Endodermal cell (in vitro differentiated cells): ENCODE results near the gene CDK5RAP3. TPM values are rescaled to one million over a fixed set of nuclear protein-coding genes. Genes with fewer than 3 reads are reported as not detected.

Source experiments
- DNase-seq: peaks from one replicate; pipeline ENCODE4 v3.0.0-alpha.2; 2017
- H3K27ac ChIP-seq: 2 replicates; pipeline ENCODE4 v1.5.1; 2013; ENCODE audit warnings: mild to moderate bottlenecking, low read depth, low read length, moderate library complexity
- H3K27me3 ChIP-seq: 2 replicates; pipeline ENCODE4 v1.6.1; 2013; ENCODE audit warnings: mild to moderate bottlenecking, low read length, moderate library complexity; ENCODE audit not compliant: insufficient read depth, control insufficient read depth, poor library complexity, severe bottlenecking
- H3K36me3 ChIP-seq: 2 replicates; pipeline ENCODE4 v1.7.0; 2013; ENCODE audit warnings: mild to moderate bottlenecking, low read length, moderate library complexity; ENCODE audit not compliant: control insufficient read depth, insufficient read depth
- H3K4me1 ChIP-seq: one replicate; pipeline ENCODE4 v1.7.0; 2013; ENCODE audit warnings: low read length; ENCODE audit not compliant: control insufficient read depth, insufficient read depth
- H3K4me3 ChIP-seq: 2 replicates; pipeline ENCODE4 v1.5.1; 2013; ENCODE audit warnings: mild to moderate bottlenecking, low read length, moderate library complexity
- H3K9ac ChIP-seq: 2 replicates; pipeline ENCODE4 v1.6.1; 2013; ENCODE audit warnings: mild to moderate bottlenecking, low read length, moderate library complexity; ENCODE audit not compliant: poor library complexity, severe bottlenecking; ENCODE audit errors: extremely low read depth
- H3K9me3 ChIP-seq: 2 replicates; pipeline ENCODE4 v1.6.1; 2013; ENCODE audit warnings: mild to moderate bottlenecking, low read length, moderate library complexity; ENCODE audit not compliant: control insufficient read depth
- H3K27ac Mint-ChIP-seq: 2 replicates; pipeline ENCODE4 v1.8.0; 2020; ENCODE audit warnings: mixed read lengths
- H3K27me3 Mint-ChIP-seq: 2 replicates; pipeline ENCODE4 v1.8.0; 2021; ENCODE audit warnings: mild to moderate bottlenecking, mixed read lengths; ENCODE audit not compliant: insufficient read depth
- H3K36me3 Mint-ChIP-seq: 2 replicates; pipeline ENCODE4 v1.8.0; 2020; ENCODE audit warnings: low read depth, mixed read lengths
- H3K4me1 Mint-ChIP-seq: 2 replicates; pipeline ENCODE4 v1.8.0; 2020; ENCODE audit warnings: mixed read lengths
- H3K4me3 Mint-ChIP-seq: 2 replicates; pipeline ENCODE4 v1.8.0; 2020; ENCODE audit warnings: mild to moderate bottlenecking, moderate library complexity, mixed read lengths
- H3K9me3 Mint-ChIP-seq: 2 replicates; pipeline ENCODE4 v1.8.0; 2020; ENCODE audit warnings: mild to moderate bottlenecking, mixed read lengths
- CTCF ChIP-seq: fragments of 200-600 bp; sonication (generic); conservative IDR thresholded peaks from 2 replicates; pipeline ENCODE4 v1.5.0; 2021; ENCODE audit warnings: antibody characterized with exemption, mild to moderate bottlenecking
- WGBS, 2 experiments: methylation state at CpG; one replicate each; pipeline versions ENCODE4 v1.1.5 to v1.1.7; 2013; ENCODE audit warnings: missing lambda C conversion rate in 2 of 2, mixed read lengths in 1 of 2; ENCODE audit not compliant: insufficient coverage in 1 of 2, insufficient read length in 1 of 2; 5-methylcytosine and 5-hydroxymethylcytosine counted together
- total RNA-seq, 2 donors: library from RNA; stranded (reverse); fragmentation: NEBNext Ultra II Directional in 1 of 2; extraction: Animal tissue kit (Norgen Biotek cat#: 25700) in 1 of 2; gene quantifications; 2 replicates in 1 of 2; 3 replicates in 1 of 2; pipeline ENCODE4 v1.2.1, GENCODE V29; 2021

Gene CDK5RAP3
- total RNA-seq, 2 donors from 2014 or later = 171 to 198 TPM

GRCh38 chr17:47980541-47980940, 9.6 kb downstream of the CDK5RAP3 start:
- no peaks in the 10 kb centered on the region for H3K9me3 Mint-ChIP-seq
- Histone ChIP-seq H3K27ac (no peak overlapping the region), H3K4me1 (peaks cover 12% of the 10 kb centered on the region), H3K9ac (no peak overlapping the region), H3K36me3 (peaks cover 27% of the 10 kb centered on the region), H3K9me3 (no peaks in the 10 kb centered on the region), H3K4me3 (no peak overlapping the region), H3K27me3 (no peaks in the 10 kb centered on the region)
- H3K4me3 Mint-ChIP-seq = no peak overlapping the region
- H3K4me1 Mint-ChIP-seq = peaks cover 5% of the 10 kb centered on the region
- no peaks in the 10 kb centered on the region for H3K27me3 Mint-ChIP-seq
- peaks cover 52% of the 10 kb centered on the region for H3K36me3 Mint-ChIP-seq
- no peak overlapping the region for H3K27ac Mint-ChIP-seq
- no peak for DNase-seq
- no peak for TF ChIP-seq CTCF

GRCh38 chr17:47981462-47981861, 10.5 kb downstream of the CDK5RAP3 start:
- H3K36me3 ChIP-seq = peaks cover 23% of the 10 kb centered on the region
- peaks cover 12% of the 10 kb centered on the region for H3K4me1 ChIP-seq
- Mint-ChIP-seq H3K9me3 (no peaks in the 10 kb centered on the region), H3K27ac (no peak overlapping the region), H3K4me1 (peaks cover 5% of the 10 kb centered on the region), H3K4me3 (no peak overlapping the region), H3K36me3 (peaks cover 47% of the 10 kb centered on the region), H3K27me3 (no peaks in the 10 kb centered on the region)
- H3K9me3 ChIP-seq = no peaks in the 10 kb centered on the region
- no peaks in the 10 kb centered on the region for H3K27me3 ChIP-seq
- peak overlapping the region; percentile 72 for H3K27ac ChIP-seq
- DNase-seq = no peak
- no peak overlapping the region for H3K9ac ChIP-seq
- no peak for TF ChIP-seq CTCF
- no peak overlapping the region for H3K4me3 ChIP-seq
- 94 to 95% methylated on average over 8 to 9 of the region's 9 CpGs for WGBS, 2 experiments

GRCh38 chr17:47982091-47982617, 11.2 kb downstream of the CDK5RAP3 start:
- Mint-ChIP-seq H3K4me1 (peaks cover 5% of the 10 kb centered on the region), H3K27me3 (no peaks in the 10 kb centered on the region), H3K9me3 (no peaks in the 10 kb centered on the region), H3K36me3 (peaks cover 41% of the 10 kb centered on the region), H3K4me3 (no peak overlapping the region), H3K27ac (no peak overlapping the region)
- TF ChIP-seq CTCF = no peak
- DNase-seq = no peak
- peaks cover 12% of the 10 kb centered on the region for H3K4me1 ChIP-seq
- H3K27ac ChIP-seq = peak overlapping the region; percentile 72
- WGBS, 2 experiments = 92 to 97% methylated on average over 7 to 13 of the region's 14 CpGs
- no peaks in the 10 kb centered on the region for H3K9me3 ChIP-seq
- H3K27me3 ChIP-seq = no peaks in the 10 kb centered on the region
- no peak overlapping the region for H3K9ac ChIP-seq
- peaks cover 23% of the 10 kb centered on the region for H3K36me3 ChIP-seq
- H3K4me3 ChIP-seq = no peak overlapping the region
